GM18502 (cell line): ENCODE measurements around the gene HS6ST3.
"Not testable (repeated sequence)": the region's sequence is repeated elsewhere in the genome, so short reads cannot be mapped to it uniquely, and the experiment has no call there.

Experiments used
- ATAC-seq: cut with Tn5 transposase; IDR thresholded peaks from one replicate; pipeline ENCODE4 v1.9.1; 2021; ENCODE audit warnings: mild to moderate bottlenecking; ENCODE audit not compliant: unreplicated experiment, poor library complexity

HS6ST3 gene

GRCh38 chr13:96524398-96525020 lies 434.6 kb downstream of the HS6ST3 start:
- not testable (repeated sequence) for ATAC-seq

- ATAC-seq = no peak
These were observed 435.8 kb downstream of the HS6ST3 start for GRCh38 chr13:96525715-96526114.

DNA sequence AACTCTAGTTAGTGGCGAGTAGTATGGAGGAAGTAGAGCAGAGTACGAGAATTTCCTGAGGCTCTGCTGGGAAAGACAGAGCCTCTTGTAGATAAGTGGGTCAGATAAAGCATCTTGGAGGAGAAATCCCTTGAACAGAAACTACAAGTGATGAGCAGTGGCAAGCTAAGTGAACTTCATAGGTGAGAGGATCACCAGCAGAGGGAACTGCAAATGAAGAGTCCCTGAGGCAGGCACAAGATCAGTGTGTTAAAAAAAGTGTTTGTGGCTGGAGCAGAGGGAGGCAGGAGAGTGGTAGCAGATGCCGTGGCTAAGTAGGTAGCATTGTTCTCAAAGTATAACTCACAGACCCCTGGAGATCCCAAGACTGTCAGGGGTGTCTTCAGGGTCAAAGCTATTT lies 437.6 kb downstream of the HS6ST3 start:
- ATAC-seq = no peak

DNA sequence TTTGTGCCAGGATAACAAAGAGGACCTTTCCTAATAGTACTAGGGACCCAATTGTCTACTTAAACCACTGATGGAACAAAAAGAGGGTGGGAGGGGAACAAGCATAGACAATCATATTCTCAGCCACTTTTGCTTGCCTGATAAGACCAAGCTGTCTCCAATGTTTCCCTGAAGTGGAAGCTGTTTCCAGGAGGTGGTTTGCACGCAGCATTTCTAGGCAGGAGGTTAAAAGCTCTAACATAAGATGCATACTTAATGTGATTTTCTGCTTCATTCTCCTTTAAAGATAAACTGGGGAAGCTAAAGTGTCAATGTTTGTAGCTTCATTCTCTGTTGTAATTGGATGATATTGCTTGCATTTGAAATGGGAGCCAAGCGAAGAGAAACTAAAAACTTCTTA lies 442.9 kb downstream of the HS6ST3 start:
- no peak for ATAC-seq

DNA sequence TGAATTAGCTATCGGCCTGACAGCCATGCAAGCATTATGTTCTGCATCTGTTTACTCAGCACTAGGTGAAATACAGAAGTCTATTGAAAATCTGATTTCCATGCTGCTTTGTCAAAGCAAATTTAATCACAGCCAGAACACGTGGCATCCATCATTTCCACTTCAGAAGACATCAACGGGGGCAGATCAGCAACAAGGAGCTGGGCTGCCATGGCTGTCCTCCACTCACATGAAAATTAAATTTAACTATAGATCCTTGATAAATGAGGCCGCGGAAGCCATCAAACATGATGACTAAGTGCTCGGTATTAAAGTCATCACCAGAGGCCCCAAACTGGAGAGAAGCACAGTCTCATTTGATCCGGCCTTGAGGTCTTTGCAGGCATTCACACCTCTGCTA lies 443.5 kb downstream of the HS6ST3 start:
- ATAC-seq = no peak

- no peak for ATAC-seq
These were observed 449.9 kb downstream of the HS6ST3 start for GRCh38 chr13:96539791-96540190.

DNA sequence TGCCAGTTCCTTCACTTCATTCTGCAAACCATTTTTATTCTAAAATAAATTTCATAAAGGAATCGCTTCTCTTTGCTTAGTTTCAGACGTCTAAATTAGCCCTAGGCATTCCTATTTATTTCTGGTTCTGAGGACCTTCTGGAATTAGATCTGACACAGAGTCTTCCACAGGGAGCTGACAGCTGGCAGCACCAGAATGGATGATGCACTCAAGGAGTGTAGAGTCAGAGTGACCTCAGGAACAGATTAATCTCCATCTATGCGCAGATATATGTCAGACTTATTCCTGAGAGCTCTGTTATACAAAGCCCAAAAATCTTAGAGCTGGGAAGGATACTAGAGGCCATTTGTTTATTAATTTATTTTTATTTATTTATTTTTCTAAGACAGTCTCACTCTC lies 450.8 kb downstream of the HS6ST3 start:
- no peak for ATAC-seq

- no peak for ATAC-seq
These were observed 453.1 kb downstream of the HS6ST3 start for GRCh38 chr13:96542986-96543385.

DNA sequence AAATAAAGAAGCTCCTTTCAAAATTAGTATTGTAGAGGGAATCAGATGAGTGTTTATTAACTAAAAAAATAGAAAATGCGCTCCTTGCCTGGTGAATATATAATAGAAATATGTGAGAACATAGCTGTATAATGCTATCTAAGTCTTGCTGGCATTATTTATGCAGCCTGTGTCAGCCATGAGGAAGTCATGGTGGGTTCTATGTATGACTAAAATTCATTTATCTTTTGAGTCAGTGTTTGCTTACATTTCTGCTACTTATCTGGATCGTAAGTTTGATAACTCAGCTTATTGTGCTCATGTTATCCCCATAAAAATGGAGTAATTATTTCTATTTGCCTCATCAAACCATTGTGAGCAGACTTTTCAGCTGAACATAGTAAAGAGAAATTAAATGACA lies 455.1 kb downstream of the HS6ST3 start:
- ATAC-seq = no peak

- no peak for ATAC-seq
These were observed 456.6 kb downstream of the HS6ST3 start for GRCh38 chr13:96546463-96546862.

- ATAC-seq = no peak
These were observed 461.6 kb downstream of the HS6ST3 start for GRCh38 chr13:96551546-96551945.

GRCh38 chr13:96552559-96552958 lies 462.7 kb downstream of the HS6ST3 start:
- no peak for ATAC-seq

DNA sequence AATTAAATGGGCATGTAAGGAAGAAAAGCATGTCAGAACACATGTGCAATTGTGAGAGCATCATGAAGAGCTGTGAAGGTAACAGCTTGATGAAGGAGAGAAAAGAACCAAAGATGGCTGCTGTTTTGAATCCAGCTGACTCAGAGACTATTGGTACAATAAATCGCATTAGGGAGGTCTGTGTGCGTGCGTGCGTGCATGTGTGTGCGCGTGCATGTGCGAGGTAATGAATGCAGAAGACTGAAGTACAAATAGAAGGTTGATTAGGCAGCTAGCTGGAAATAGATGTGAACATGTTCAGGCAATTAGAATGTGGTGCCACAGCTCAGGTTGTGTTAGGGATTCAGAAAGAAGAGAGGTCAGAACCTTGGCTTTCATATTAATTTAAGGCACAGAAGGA lies 463.9 kb downstream of the HS6ST3 start:
- ATAC-seq = no peak

- no peak for ATAC-seq
These were observed 483.7 kb downstream of the HS6ST3 start for GRCh38 chr13:96573563-96573962.

- ATAC-seq = no peak
These were observed 485.8 kb downstream of the HS6ST3 start for GRCh38 chr13:96575423-96576320.

DNA sequence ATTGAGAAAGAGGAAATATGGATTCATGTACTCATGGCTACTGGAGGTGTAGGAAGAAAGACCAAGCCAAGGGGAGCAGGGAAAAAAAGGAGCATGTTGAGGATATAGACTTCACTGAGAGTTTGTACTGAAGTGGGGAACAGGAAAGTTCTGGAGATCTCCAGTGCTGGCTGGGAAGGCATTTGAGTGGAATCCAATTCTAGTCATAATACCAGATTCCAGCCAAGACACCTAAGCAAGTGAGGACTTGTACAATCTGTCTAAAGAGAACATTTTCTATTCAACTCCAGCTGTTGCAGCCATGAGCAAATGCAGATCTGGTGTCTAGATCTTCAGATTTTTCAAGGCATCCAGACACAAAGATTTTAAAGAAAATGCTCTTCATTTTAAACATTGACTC lies 491.8 kb downstream of the HS6ST3 start:
- no peak for ATAC-seq

DNA sequence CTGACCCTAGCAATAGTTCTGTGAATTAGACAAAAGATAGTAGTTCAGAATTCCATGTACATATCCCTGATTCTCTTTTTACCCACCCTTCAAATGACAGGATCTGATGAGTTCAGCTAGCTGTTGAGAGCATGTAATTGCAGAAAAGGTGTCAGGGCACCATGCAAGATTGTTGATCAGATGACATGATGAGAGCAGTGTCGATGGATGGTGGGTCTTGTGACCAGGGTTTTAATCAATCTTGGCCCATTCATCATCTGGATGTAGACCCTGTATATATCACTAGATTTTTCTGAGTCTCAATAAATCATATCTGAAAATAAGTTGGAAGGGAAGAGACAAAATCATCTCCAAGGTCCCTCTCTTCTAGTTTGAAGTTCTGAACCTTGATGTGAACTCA lies 525.3 kb downstream of the HS6ST3 start:
- ATAC-seq = no peak

DNA sequence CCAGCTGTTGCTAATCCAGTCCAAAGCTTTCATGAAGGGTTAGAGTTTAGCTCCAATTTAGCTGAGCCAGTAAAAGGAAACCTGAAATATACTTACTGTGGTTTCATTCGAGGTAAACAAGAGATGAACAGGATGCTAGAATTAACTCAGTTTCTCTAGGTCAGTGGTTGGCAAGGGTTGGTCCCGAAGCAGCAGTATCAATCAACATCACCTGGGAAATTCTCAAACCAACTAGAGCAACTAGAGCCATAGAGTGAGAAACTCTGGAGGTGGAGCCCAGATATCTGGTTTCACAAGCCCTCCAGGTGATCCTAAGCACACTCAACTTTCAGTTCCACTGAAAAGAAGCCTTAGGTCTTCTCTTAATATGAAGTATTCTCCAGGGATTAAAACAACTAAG lies 527.6 kb downstream of the HS6ST3 start:
- no peak for ATAC-seq

GRCh38 chr13:96621634-96622183 lies 531.8 kb downstream of the HS6ST3 start:
- no peak for ATAC-seq

DNA sequence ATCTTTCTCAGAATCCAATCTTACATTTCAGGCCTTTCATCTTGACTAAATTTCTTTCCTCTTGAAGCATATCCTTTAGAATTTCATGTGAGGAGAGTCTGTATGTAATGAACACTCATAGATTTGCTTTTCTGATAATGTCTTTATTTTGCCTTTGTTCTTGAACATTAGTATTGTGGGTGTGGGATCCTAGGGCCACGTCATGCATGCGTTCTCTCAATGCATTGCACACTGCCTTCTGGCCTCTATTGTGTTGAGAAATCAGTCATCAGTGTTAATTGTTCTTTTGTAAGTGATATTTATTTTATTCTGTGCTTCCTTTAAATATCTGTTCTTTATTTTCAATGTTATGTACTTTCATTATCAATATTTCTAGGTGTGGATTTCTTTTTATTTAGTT lies 539.4 kb downstream of the HS6ST3 start:
- ATAC-seq = no peak

DNA sequence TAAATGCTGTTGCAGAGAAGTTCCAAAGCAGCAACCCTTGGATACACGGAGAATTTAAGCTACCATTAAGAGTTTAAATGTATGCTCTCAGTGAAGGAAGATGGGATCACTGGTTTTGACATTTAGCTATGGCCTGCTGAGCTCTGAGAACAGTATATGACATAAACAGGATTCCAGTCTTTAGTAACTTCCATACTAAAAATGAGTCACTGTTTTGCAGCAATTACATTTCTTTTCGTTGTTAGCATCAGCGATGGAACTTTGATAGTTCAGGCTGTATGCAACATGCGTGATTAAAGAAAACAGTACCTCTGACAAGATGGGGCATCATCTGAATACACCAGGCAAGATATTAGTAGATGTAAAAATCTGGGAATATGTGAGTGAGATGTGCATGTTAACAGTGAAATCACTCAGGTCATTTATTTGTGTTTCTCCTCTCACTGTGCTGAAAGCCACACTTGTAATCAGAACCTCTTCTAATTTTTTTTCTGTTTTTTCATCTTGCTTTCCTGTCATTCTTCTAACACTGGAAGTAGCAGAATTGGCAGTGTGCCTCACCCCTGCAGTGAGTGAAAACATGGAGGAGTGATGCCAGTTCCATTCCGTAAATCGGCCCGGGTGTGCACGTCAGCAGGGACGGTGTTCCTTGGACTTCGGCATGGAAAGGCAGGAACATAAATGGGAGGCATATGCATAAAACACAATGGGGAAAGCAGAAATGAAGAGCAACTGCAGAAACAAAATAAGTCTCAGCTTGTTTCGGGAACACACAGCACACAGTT lies 542.8 kb downstream of the HS6ST3 start:
- no peak for ATAC-seq
